Rectal smooth muscle tissue (tissue), 1 donor: Measurements from ENCODE around the gene KAZN.
A peak's percentile ranks its signal among the peaks of the same experiment; 100 is the strongest.

Experiments
- H3K27ac ChIP-seq: one replicate; pipeline ENCODE4 v1.7.0; 2013; ENCODE audit warnings: low read depth, low read length, inconsistent platforms
- H3K27me3 ChIP-seq: one replicate; pipeline ENCODE4 v1.7.0; 2013; ENCODE audit warnings: low read length; ENCODE audit not compliant: control insufficient read depth, insufficient read depth
- H3K36me3 ChIP-seq: one replicate; pipeline ENCODE4 v1.7.0; 2013; ENCODE audit warnings: low read length; ENCODE audit not compliant: control insufficient read depth, insufficient read depth
- H3K4me1 ChIP-seq: one replicate; pipeline ENCODE4 v1.7.0; 2013; ENCODE audit warnings: low read length; ENCODE audit not compliant: control insufficient read depth, insufficient read depth
- H3K4me3 ChIP-seq: one replicate; pipeline ENCODE4 v1.7.0; 2013; ENCODE audit warnings: low read length
- H3K9ac ChIP-seq: one replicate; pipeline ENCODE4 v1.7.0; 2013; ENCODE audit warnings: low read length

KAZN gene

GRCh38 chr1:15153842-15154479, 555.5 kb downstream of the KAZN start:
- Histone ChIP-seq H3K9ac (peak overlapping the region; percentile 68), H3K4me3 (peak overlapping the region; percentile 85), H3K36me3 (no peaks in the 10 kb centered on the region), H3K27me3 (no peaks in the 10 kb centered on the region), H3K4me1 (peaks cover 38% of the 10 kb centered on the region), H3K27ac (peak overlapping the region; percentile 95)

GRCh38 chr1:15154480-15155036, 556.1 kb downstream of the KAZN start:
- H3K9ac ChIP-seq = no peak overlapping the region
- no peaks in the 10 kb centered on the region for H3K27me3 ChIP-seq
- peaks cover 42% of the 10 kb centered on the region for H3K4me1 ChIP-seq
- H3K4me3 ChIP-seq = peak overlapping the region; percentile 85
- H3K36me3 ChIP-seq = no peaks in the 10 kb centered on the region
- peak overlapping the region; percentile 95 for H3K27ac ChIP-seq

- H3K27ac ChIP-seq = peak overlapping the region; percentile 95
- peak overlapping the region; percentile 85 for H3K4me3 ChIP-seq
- peaks cover 42% of the 10 kb centered on the region for H3K4me1 ChIP-seq
- H3K9ac ChIP-seq = no peak overlapping the region
- no peaks in the 10 kb centered on the region for H3K27me3 ChIP-seq
- no peaks in the 10 kb centered on the region for H3K36me3 ChIP-seq
Observed at GRCh38 chr1:15155191-15155590, 556.7 kb downstream of the KAZN start.

GRCh38 chr1:15155888-15156741, 557.6 kb downstream of the KAZN start:
- Histone ChIP-seq H3K27me3 (no peaks in the 10 kb centered on the region), H3K4me1 (peaks cover 44% of the 10 kb centered on the region), H3K4me3 (peak overlapping the region; percentile 30), H3K27ac (peak overlapping the region; percentile 95), H3K9ac (no peak overlapping the region), H3K36me3 (no peaks in the 10 kb centered on the region)

GRCh38 chr1:15156807-15157380, 558.4 kb downstream of the KAZN start:
- H3K27ac ChIP-seq = peak overlapping the region; percentile 44
- no peak overlapping the region for H3K9ac ChIP-seq
- H3K36me3 ChIP-seq = no peaks in the 10 kb centered on the region
- H3K4me3 ChIP-seq = no peak overlapping the region
- H3K4me1 ChIP-seq = peaks cover 40% of the 10 kb centered on the region
- no peaks in the 10 kb centered on the region for H3K27me3 ChIP-seq

- Histone ChIP-seq H3K27ac (peak overlapping the region; percentile 71), H3K36me3 (no peaks in the 10 kb centered on the region), H3K4me3 (no peak overlapping the region), H3K9ac (no peak overlapping the region), H3K27me3 (no peaks in the 10 kb centered on the region), H3K4me1 (peaks cover 37% of the 10 kb centered on the region)
Observed at GRCh38 chr1:15157524-15158399, 559.3 kb downstream of the KAZN start.

GRCh38 chr1:15158506-15159165, 560.2 kb downstream of the KAZN start:
- no peaks in the 10 kb centered on the region for H3K36me3 ChIP-seq
- H3K4me3 ChIP-seq = peak overlapping the region; percentile 24
- peaks cover 37% of the 10 kb centered on the region for H3K4me1 ChIP-seq
- no peak overlapping the region for H3K9ac ChIP-seq
- peak overlapping the region; percentile 71 for H3K27ac ChIP-seq
- no peaks in the 10 kb centered on the region for H3K27me3 ChIP-seq

GRCh38 chr1:15159166-15159555, 560.7 kb downstream of the KAZN start:
- Histone ChIP-seq H3K4me1 (peaks cover 37% of the 10 kb centered on the region), H3K27ac (peak overlapping the region; percentile 71), H3K4me3 (peak overlapping the region; percentile 24), H3K9ac (no peak overlapping the region), H3K36me3 (no peaks in the 10 kb centered on the region), H3K27me3 (no peaks in the 10 kb centered on the region)

GRCh38 chr1:15160626-15161025, 562.1 kb downstream of the KAZN start:
- H3K36me3 ChIP-seq = no peaks in the 10 kb centered on the region
- no peak overlapping the region for H3K4me3 ChIP-seq
- no peak overlapping the region for H3K27ac ChIP-seq
- no peak overlapping the region for H3K9ac ChIP-seq
- H3K27me3 ChIP-seq = no peaks in the 10 kb centered on the region
- peaks cover 30% of the 10 kb centered on the region for H3K4me1 ChIP-seq

GRCh38 chr1:15167386-15167785, 568.9 kb downstream of the KAZN start:
- Histone ChIP-seq H3K27ac (no peak overlapping the region), H3K36me3 (no peaks in the 10 kb centered on the region), H3K9ac (no peak overlapping the region), H3K27me3 (no peaks in the 10 kb centered on the region), H3K4me3 (no peak overlapping the region), H3K4me1 (no peaks in the 10 kb centered on the region)
